Choroid plexus epithelial cell (primary cell): ENCODE measurements around the gene CDK18.

ENCODE experiments used
- DNase-seq: peaks from one replicate; pipeline ENCODE4 v3.0.0-alpha.2; 2010; ENCODE audit warnings: low read depth
- H3K4me3 ChIP-seq: 2 replicates; pipeline ENCODE4 v1.5.1; 2011; ENCODE audit warnings: low read depth, mild to moderate bottlenecking, control low read depth, low read length, moderate library complexity
- TF ChIP-seq, protein P1 (sequence below): conservative IDR thresholded peaks from 2 replicates; pipeline ENCODE4 v1.5.1; 2011; ENCODE audit warnings: low read depth, mild to moderate bottlenecking, control low read depth, inconsistent platforms, low read length, moderate library complexity

Gene CDK18

DNA sequence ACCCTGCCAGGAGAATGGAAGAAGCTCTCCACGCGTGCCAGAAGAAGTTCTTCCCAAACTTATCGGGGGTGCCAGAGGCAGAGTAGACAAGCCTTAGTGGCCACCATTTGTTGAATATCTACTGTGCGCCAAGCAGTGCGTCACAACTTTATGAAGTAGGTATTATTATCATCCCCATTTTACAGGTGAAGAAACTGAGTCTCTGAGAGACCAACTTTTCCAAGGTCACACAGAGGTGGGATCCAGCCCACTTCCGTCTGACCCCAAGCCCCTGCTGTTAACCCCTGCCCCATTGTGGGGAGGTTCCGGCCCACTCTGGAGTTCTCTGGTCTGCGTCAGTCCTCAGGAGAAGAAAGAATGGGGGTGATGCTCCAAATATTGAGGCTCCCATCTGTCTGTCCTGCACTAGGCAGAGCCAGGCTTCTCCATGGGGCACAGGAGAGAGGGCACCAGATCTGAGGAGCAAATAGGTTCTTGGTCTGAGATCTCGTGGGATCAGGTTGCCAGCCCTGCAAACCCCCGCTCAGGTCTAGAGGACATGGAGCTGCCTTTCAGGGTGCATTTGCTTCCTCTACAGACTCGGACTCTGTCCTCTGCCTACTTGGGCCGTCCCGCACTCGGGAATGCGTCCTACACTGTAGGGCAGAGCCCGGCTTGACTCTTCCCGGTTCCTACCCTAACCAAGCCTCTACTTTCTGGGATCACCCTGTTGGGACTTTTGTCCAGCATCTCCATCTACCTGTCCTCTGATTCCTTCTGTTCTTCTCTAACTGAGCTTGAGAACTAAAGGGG lies 2.1 kb downstream of the CDK18 start:
- TF ChIP-seq, protein P1, sequence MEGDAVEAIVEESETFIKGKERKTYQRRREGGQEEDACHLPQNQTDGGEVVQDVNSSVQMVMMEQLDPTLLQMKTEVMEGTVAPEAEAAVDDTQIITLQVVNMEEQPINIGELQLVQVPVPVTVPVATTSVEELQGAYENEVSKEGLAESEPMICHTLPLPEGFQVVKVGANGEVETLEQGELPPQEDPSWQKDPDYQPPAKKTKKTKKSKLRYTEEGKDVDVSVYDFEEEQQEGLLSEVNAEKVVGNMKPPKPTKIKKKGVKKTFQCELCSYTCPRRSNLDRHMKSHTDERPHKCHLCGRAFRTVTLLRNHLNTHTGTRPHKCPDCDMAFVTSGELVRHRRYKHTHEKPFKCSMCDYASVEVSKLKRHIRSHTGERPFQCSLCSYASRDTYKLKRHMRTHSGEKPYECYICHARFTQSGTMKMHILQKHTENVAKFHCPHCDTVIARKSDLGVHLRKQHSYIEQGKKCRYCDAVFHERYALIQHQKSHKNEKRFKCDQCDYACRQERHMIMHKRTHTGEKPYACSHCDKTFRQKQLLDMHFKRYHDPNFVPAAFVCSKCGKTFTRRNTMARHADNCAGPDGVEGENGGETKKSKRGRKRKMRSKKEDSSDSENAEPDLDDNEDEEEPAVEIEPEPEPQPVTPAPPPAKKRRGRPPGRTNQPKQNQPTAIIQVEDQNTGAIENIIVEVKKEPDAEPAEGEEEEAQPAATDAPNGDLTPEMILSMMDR: no peak
- no peak for DNase-seq
- no peak overlapping the region for H3K4me3 ChIP-seq

DNA sequence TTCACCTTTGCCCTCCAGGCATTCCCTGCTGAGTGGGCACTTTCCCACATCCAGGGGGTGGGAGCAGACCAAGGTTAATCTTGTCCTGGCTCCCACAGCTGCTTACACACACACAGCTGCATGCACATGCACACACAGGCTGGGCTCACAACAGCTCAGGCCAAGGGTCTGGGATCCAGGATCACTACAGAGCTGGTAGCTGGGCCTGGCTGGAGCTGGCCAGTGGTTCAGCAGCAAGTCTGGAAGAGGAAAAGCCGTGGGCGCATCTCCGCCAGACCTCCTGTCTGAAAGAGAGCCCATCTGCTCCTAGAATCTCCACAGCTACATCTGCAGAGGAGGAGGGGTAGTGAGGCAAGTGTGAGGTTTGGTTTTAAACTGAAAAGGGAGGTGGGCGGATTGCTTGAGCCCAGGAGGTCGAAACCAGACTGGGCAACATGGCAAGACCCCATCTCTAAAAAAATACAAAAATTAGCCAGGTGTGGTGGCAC lies 3.8 kb downstream of the CDK18 start:
- DNase-seq: no peak
- no peak overlapping the region for H3K4me3 ChIP-seq
- TF ChIP-seq, protein P1: no peak

DNA sequence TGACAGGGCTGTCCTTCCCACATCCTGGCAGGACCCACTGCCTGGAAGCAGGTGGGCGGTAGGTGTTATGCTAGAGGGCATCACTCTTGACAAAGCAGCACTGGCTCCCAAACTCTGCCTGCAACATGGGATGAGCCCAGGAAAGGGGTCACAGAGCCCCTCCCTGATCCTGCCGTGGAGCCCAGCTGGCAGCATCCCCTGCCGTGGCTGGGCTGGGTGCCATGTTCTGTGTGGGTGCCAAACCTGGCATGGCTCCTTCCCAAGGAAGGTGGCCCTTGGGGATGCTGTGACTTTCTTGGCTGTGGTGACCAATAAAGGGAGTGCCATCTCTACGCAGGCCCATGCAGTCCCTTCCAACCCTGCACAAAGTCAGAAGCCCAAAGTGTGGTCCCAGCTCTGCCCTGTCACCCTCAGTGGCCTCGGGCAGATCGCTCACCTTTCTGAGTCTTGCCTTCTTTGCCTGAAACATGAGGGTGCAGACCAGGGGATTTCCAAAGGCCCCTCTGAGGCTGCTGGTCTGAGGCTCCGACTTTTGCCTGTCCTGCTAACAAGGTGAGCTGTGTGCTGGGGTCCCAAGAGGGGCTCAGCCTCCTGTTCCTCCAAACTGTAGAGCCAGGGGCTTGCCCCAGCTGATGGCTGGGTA lies 6.0 kb downstream of the CDK18 start:
- no peak overlapping the region for H3K4me3 ChIP-seq
- TF ChIP-seq, protein P1: no peak

DNA sequence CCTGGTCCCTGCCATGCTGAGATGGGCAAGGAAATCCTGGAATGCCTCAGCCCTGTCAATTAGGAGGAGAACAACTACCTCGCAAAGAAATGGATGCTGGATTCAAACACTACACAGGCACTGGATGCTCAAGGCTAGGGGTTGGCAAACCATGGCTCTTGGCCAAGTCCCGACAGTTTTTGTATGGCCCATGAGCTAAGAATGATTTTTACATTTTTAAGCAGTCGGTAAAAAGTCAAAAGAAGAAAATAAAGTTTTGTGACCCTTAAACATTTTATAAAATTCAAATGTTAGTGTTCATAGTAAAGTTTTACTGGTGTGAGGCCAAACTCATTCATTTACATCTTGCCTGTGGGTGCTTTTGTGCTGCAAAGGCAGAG lies 6.5 kb downstream of the CDK18 start:
- TF ChIP-seq, protein P1: no peak
- DNase-seq: no peak
- no peak overlapping the region for H3K4me3 ChIP-seq

More for the DNA sequence above, 6.0 kb downstream of the CDK18 start:
- no peak for DNase-seq

DNA sequence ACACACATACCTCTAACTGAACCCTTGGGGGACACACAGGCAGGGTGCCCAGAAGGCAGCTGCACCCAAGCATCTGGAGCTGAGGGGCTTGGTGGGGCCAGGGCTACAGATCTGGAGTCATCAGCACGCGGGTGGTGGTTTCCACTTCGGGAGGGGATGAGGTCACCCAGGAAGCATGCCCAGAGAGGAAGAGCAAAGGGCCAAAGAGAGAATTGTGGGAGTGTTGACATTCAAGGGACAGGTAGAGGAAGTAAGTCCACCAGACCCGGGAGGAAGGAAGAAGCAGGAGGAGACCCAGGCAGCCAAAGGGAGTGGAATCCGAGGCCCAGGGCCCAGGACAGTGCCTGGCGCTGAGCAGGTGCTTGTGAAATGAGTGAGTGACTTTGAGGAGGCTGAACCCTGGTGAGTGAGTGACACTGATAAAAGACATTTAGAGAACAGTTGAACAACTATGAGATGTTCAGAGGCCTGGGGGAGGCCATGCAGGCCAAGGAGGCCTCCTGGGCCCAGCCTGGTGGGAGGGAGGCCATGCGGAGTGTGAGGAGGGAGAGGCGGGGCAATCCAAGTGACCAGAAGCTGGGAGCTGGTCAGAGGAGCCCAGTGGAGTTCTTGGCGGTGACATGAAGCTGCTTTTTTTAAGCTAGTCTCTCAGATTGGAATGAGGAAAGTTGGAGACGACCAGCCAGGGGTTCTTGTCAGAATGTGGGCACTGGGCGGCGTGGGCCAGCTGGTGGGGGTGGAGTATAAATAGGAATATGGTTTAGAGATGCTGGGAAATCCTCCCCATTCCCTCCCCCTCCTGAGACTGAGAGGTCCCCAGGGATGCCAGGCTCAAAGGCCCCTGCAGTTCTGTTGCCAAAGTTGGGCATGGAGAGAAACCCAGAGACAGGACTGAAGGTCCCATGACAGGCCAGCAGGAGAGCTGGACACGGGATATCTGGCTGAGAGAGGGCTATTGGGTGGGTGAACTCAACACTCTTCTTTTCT lies 7.9 kb downstream of the CDK18 start:
- DNase-seq: no peak
- TF ChIP-seq, protein P1: no peak

DNA sequence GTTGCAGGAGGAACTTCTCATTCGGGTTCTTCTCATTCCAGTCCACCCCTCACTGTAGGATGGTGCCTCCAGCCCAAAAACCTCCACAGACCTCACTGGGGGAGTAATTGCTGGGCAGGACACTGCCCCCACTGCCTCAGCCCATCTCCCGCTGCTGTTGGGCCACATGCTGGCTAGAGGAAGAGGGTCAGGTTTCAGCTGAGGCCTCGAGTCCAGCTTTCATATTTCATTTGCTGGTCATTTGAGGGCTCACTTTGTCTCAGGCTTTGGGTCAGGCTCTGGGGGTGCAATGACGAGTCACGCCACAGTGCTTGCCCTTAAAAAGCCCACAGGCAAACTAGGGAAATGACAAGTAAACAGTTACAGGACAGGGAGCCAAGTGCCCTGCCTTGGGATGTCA lies 9.3 kb downstream of the CDK18 start:
- H3K4me3 ChIP-seq: no peak overlapping the region
- TF ChIP-seq, protein P1: no peak
- no peak for DNase-seq

More for the DNA sequence above, 7.9 kb downstream of the CDK18 start:
- no peak overlapping the region for H3K4me3 ChIP-seq
